OCI-LY3 (cell line): ENCODE results near the gene ZSCAN10.

Source experiments
- EZH2phosphoT487 ChIP-seq: fragments of 200-600 bp; shearing (Covaris generic); IDR thresholded peaks from 2 replicates; pipeline ENCODE4 v1.6.1; 2018; ENCODE audit warnings: antibody characterized with exemption, mixed run types, low read depth
- TF ChIP-seq, protein P1 (sequence below): fragments of 200-600, 300-600 bp; sonication (generic); IDR thresholded peaks from 2 replicates; pipeline ENCODE4 v1.5.1; 2014; ENCODE audit warnings: antibody characterized with exemption, low read length, low read depth

DNA sequence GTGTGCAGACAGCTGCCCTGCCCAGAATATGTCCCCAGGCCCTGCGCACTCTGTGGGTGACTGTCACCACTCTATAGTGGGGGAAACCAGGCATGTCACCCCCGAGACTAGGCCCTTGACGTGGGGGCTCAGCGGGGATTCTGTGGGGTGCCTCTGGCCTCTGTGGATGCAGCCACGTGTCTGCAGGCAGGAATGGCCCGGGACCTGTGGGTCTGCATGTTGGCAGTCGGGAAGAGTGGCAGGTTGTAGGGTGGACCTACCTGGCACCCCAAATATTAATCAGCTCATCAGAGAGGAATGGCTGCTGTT, 32.7 kb downstream of the ZSCAN10 start:
- no peak for TF ChIP-seq EZH2phosphoT487
- TF ChIP-seq, protein P1, sequence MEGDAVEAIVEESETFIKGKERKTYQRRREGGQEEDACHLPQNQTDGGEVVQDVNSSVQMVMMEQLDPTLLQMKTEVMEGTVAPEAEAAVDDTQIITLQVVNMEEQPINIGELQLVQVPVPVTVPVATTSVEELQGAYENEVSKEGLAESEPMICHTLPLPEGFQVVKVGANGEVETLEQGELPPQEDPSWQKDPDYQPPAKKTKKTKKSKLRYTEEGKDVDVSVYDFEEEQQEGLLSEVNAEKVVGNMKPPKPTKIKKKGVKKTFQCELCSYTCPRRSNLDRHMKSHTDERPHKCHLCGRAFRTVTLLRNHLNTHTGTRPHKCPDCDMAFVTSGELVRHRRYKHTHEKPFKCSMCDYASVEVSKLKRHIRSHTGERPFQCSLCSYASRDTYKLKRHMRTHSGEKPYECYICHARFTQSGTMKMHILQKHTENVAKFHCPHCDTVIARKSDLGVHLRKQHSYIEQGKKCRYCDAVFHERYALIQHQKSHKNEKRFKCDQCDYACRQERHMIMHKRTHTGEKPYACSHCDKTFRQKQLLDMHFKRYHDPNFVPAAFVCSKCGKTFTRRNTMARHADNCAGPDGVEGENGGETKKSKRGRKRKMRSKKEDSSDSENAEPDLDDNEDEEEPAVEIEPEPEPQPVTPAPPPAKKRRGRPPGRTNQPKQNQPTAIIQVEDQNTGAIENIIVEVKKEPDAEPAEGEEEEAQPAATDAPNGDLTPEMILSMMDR = no peak
